LNCAP (cell line): ENCODE data around the gene FAM227A.

Experiments used
- CTCF ChIP-seq: fragments of 450-650 bp; IDR thresholded peaks from 2 replicates; pipeline ENCODE4 v1.5.1; 2017; ENCODE audit warnings: mild to moderate bottlenecking

The FAM227A gene

GRCh38 chr22:38531251-38531938 is 124.8 kb downstream of the FAM227A start:
- TF ChIP-seq CTCF, result no peak
